Measurements from ENCODE around the gene KRTAP5-5. TPM values are rescaled to one million over a fixed set of nuclear protein-coding genes. Genes with fewer than 3 reads are reported as not detected.
"Not testable (repeated sequence)": the region's sequence is repeated elsewhere in the genome, so short reads cannot be mapped to it uniquely, and the experiment has no call there.

KRTAP5-5 gene
- total and polyA plus RNA-seq, 2 of the 13 experiments (the other 11 are each of a cell fraction or from before 2014, with no cell fraction given): not detected

DNA sequence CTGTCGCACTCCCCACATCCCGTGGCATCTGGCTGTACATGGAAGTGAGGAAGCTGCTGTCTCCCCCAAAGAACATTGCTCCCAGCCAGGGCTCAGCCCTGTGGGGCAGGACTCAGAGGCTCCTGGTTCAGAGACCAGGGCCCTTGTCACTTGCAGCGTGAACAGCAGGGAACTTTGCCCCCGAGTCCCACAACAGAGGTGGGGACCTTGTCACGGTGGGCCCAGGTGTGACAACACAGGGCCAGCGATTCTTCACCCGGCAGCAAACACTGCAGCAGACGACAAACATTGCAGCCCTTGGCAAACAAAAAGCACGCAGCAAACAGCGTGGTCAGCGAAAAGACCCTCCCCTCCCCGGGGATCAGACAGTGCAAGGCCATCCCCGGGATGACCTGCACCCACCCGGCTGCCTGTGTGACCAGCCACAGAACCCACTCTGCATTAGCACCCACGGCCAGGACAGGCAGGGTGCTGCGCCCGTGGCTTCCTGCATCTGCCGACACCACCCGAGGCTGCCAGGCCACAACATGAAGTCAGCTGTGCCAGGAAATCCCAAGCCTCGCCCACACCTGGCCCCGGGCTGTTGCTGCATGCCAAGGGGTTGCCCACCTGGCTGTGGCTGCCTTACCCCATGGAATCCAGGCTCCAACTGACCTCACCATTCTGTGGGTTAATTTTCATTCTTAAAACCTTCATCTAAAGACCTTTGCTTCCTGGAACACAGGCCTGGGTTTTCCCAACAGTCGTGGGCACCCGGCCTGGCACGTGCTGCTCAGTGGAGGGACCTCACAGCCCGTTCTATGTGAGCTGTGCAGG is 32.1 kb downstream of the KRTAP5-5 start:
- FAIRE-seq (peak; percentile 100), ATAC-seq (peak; percentile 96), DNase-seq (ENCODE audit: low spot score) (peak; percentile 68)
- H3K79me2 ChIP-seq (ENCODE audit: insufficient read depth, low read length); H3K4me3 ChIP-seq (replicated peaks in 1 of 3; ENCODE audit: insufficient read depth in 1 of 3, low read depth in 2 of 3, low read length in 3 of 3); in situ Hi-C loops (cut with HindIII; ENCODE audit: extremely low pct_ligation_motif_present, low pct_unique_long_range_greater_than_20kb); BruUV-seq (replicated peaks); CTCF ChIA-PET (ENCODE audit: low intra/inter-chr PET ratio, low total read pairs); H4K20me1 ChIP-seq (ENCODE audit: insufficient read depth, low read length); H3K36me3 ChIP-seq (replicated peaks in 1 of 2; ENCODE audit: control insufficient read depth in 1 of 2, insufficient read depth in 2 of 2, low read length in 2 of 2); intact Hi-C loops (cut with micrococcal nuclease; ENCODE audit: unreplicated experiment); H2AFZ ChIP-seq (ENCODE audit: low read length); H3K27me3 ChIP-seq (ENCODE audit: control insufficient read depth in 1 of 2, insufficient read depth in 2 of 2, low read length in 2 of 2); H3K9me3 ChIP-seq (ENCODE audit: low read length): not testable (repeated sequence)
- Histone ChIP-seq H3K9ac (ENCODE audit: insufficient read depth, low read depth, low read length) (peak overlapping the region; percentile 69), H3K27ac (ENCODE audit: extremely low read length, insufficient read depth, low read length) (peak overlapping the region; percentile 88), H3K4me2 (ENCODE audit: low read depth, low read length) (0 out of 2 replicates have a peak overlapping the region, but pooled peaks have one; percentile 27), H3K4me1 (ENCODE audit: insufficient read depth, low read length) (peaks cover 60% of the 10 kb centered on the region)
- WGBS (ENCODE audit: low lambda C conversion rate): 36% methylated on average over 10 of the region's 25 CpGs
- POLR2A ChIA-PET: interaction anchor here (0.6 kb wide), 1 partner anchor 29 kb away, joined by 4 read pairs; no protein-coding TSS in a partner anchor
- TF ChIP-seq KDM3A (CRISPR knock-in tag; IDR thresholded peaks at IDR 0.05; ENCODE audit: low read depth) (0 out of 2 replicates have a peak, but pooled peaks have one; percentile 35), PITX1 (CRISPR knock-in tag; IDR thresholded peaks at IDR 0.05) (peak; percentile 14), MIER3 (CRISPR knock-in tag; IDR thresholded peaks at IDR 0.05; ENCODE audit: borderline replicate concordance) (peak; percentile 67; the same call in 1 of the 2 replicates), EP300 (IDR thresholded peaks at IDR 0.05; ENCODE audit: low read depth in 2 of 2, low read length in 2 of 2) (peak in 1 of 2 experiments; percentile 83; a peak in 2 of 4 replicates), EP300 (CRISPR knock-in tag; IDR thresholded peaks at IDR 0.05; ENCODE audit: borderline replicate concordance) (peak; percentile 96), NR2F6 (IDR thresholded peaks at IDR 0.05) (peak; percentile 76), NR2F6 (CRISPR knock-in tag; IDR thresholded peaks at IDR 0.05) (peak; percentile 85), ZNF781 (CRISPR knock-in tag; IDR thresholded peaks at IDR 0.05; ENCODE audit: borderline replicate concordance, not compliant biosample characterization) (peak; percentile 35), ZNF768 (CRISPR knock-in tag; IDR thresholded peaks at IDR 0.05) (peak; percentile 84), MEIS2 (CRISPR knock-in tag; IDR thresholded peaks at IDR 0.05) (peak; percentile 94), POLR2A (IDR thresholded peaks at IDR 0.05; ENCODE audit: insufficient read depth in 1 of 2, low read depth in 2 of 2, low read length in 2 of 2) (peak in 1 of 2 experiments; percentile 33; a peak in 1 of 4 replicates), RXRB (CRISPR knock-in tag; IDR thresholded peaks at IDR 0.05; ENCODE audit: borderline replicate concordance) (peak; percentile 88), ETV5 (CRISPR knock-in tag; IDR thresholded peaks at IDR 0.05; ENCODE audit: borderline replicate concordance) (peak; percentile 84), HNRNPL (IDR thresholded peaks at IDR 0.05; ENCODE audit: low read depth, low read length) (peak; percentile 88), RFXAP (CRISPR knock-in tag; IDR thresholded peaks at IDR 0.05; ENCODE audit: borderline replicate concordance) (0 out of 2 replicates have a peak, but pooled peaks have one; percentile 68), YEATS4 (CRISPR knock-in tag; IDR thresholded peaks at IDR 0.05; ENCODE audit: borderline replicate concordance) (0 out of 2 replicates have a peak, but pooled peaks have one; percentile 38)
- TF ChIP-seq, protein P1, sequence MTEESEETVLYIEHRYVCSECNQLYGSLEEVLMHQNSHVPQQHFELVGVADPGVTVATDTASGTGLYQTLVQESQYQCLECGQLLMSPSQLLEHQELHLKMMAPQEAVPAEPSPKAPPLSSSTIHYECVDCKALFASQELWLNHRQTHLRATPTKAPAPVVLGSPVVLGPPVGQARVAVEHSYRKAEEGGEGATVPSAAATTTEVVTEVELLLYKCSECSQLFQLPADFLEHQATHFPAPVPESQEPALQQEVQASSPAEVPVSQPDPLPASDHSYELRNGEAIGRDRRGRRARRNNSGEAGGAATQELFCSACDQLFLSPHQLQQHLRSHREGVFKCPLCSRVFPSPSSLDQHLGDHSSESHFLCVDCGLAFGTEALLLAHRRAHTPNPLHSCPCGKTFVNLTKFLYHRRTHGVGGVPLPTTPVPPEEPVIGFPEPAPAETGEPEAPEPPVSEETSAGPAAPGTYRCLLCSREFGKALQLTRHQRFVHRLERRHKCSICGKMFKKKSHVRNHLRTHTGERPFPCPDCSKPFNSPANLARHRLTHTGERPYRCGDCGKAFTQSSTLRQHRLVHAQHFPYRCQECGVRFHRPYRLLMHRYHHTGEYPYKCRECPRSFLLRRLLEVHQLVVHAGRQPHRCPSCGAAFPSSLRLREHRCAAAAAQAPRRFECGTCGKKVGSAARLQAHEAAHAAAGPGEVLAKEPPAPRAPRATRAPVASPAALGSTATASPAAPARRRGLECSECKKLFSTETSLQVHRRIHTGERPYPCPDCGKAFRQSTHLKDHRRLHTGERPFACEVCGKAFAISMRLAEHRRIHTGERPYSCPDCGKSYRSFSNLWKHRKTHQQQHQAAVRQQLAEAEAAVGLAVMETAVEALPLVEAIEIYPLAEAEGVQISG (CRISPR knock-in tag; IDR thresholded peaks at IDR 0.05): peak; percentile 67
- TF ChIP-seq, protein P2, sequence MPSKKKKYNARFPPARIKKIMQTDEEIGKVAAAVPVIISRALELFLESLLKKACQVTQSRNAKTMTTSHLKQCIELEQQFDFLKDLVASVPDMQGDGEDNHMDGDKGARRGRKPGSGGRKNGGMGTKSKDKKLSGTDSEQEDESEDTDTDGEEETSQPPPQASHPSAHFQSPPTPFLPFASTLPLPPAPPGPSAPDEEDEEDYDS (CRISPR knock-in tag; IDR thresholded peaks at IDR 0.05): peak; percentile 87
- TF ChIP-seq, protein P3, sequence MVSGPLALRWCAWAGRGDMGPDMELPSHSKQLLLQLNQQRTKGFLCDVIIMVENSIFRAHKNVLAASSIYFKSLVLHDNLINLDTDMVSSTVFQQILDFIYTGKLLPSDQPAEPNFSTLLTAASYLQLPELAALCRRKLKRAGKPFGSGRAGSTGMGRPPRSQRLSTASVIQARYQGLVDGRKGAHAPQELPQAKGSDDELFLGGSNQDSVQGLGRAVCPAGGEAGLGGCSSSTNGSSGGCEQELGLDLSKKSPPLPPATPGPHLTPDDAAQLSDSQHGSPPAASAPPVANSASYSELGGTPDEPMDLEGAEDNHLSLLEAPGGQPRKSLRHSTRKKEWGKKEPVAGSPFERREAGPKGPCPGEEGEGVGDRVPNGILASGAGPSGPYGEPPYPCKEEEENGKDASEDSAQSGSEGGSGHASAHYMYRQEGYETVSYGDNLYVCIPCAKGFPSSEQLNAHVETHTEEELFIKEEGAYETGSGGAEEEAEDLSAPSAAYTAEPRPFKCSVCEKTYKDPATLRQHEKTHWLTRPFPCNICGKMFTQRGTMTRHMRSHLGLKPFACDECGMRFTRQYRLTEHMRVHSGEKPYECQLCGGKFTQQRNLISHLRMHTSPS (CRISPR knock-in tag; IDR thresholded peaks at IDR 0.05; ENCODE audit: low read depth): peak; percentile 81; the same call in 1 of the 2 replicates
